ENCODE data around the gene SMOC1.

SMOC1 gene

DNA sequence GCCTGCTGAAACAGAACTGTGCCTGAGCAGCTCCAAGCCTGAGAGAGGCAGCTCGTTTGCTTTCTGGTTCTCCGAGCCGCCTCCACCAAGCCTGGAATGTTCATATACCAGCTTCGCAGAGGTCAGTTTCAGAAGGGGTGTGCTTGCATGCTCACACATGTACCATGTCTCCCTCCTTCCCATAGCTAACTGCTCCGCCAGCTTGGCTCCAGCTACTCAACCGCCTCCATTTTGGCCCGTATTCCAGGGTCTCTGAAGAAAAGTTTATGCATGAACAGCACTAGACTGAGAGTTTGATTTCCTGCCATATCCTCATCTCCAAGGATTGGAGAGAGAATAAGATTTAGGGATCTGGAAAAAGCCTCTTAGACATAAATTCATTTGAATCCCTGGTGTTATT is 103.7 kb downstream of the SMOC1 start:
- DNase-seq (ENCODE audit: low read depth) = no peak

DNA sequence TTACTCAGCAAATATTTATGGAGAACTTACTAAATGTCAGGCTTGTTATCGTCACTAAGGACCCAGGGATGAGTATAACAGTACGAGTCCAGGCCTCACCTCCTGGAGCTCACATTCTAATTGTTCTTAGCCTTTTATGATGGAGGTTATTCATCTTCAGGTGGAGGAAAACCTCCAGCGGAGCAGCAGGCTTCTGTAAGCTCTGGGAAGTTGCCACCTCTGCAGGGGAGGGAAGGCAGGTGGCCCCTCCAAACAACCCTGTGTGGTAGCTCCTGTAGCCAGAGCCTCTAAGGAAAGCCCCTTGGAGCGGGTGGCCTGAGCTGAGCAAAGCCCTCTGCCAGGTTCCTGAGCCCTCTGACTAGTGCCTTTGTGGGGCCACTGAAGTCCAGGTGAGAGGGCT is 104.1 kb downstream of the SMOC1 start:
- DNase-seq (ENCODE audit: low read depth) = no peak

DNA sequence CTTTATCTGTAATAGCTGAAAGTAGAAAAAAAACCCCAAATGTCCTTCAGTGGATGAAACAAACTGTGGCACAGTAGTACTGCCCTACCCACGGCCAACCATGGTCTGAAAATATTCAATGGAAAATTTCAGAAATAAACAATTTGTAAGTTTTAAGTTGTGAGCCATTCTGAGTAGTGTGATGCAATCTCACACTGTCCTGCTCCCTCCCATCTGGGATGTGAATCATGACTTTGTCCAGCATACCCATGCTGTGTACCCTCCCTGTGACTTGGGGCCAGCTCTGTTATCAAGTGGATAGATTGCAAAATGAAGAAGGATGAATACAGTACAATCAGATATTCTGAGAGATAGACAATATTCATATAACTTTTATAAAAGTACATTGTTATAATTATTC is 106.2 kb downstream of the SMOC1 start:
- DNase-seq (ENCODE audit: low read depth) = no peak

GRCh38 chr14:69986336-69986735 is 107.1 kb downstream of the SMOC1 start:
- no peak for DNase-seq (ENCODE audit: low read depth)

- no peak for DNase-seq (ENCODE audit: low read depth)
Observed at GRCh38 chr14:69987406-69988121, 108.3 kb downstream of the SMOC1 start.

DNA sequence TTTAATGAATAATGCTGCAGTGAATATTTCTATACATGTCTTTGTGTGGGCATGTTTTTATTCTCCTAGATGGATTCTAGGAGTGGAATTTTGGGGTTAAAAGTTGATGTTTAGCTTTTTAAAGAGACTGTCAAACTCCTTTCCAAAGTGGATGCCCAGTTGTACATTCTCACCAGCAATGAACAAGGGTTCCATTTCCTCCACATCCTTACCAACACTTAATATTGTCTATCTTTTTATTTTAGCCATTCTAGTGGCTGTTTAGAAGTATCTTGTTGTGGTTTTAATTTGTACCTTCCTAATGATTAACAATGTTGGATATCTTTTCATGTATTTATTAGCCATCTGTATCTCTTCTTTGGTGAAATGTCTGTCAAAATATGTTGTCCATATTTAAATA is 109.8 kb downstream of the SMOC1 start:
- DNase-seq (ENCODE audit: low read depth) = no peak

DNA sequence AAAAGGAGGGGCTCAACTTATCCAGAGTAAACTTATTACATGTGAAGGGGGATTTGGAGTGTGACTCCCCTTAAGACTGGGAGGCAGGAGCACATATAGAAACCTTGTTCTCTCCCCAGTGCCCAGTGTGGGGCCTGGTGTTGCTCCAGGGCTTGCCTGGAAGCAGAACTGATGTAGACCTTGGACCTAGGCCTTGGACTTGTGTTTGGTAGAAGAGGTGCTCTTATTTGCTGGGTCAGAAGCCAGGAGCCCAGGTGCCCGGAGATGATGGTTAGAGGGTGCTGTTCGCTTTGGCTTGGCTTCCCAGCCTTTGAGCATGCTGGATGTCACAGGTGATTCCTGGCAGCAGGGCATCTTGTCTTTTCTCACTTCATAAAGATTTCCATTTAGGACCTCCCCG is 110.4 kb downstream of the SMOC1 start:
- DNase-seq (ENCODE audit: low read depth) = no peak

DNA sequence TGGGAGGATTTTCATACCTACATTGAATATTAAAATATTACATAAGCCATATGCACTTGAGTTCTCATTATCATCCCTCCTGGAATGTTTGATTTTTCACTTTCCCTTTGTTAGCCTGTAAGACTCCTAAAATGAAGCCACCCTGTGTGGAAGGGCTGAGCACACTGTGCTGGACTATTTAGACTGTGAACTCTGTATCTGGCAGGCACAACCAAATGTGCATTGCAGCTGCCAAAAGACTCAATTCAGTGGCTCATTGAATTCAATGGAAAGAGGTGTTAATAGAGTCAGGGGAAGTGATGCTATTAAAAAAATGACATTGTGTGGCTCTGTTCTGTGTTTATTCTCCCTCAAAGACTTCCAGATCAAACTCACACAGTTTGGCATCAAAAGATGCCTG is 111.1 kb downstream of the SMOC1 start:
- DNase-seq (ENCODE audit: low read depth) = no peak

DNA sequence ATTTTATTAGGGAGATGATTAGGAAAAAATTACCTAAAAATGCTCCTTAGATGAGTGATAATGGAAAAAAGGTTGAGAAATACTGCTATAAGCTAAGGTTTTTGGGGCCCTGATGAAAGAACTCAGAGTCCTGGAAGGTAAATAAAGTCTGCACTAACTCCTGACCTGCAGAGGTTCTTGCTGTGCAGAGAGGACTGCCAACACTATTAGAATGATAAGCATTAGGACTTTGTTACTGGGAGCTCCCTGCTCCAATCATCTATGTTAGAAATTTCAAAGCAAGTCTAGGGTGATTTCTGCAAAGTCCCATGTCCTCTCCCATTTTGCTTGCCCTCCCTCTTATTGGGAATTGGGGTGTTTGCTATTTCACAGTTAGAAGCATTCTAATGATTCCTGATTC is 112.2 kb downstream of the SMOC1 start:
- DNase-seq (ENCODE audit: low read depth) = no peak

- DNase-seq (ENCODE audit: low read depth) = no peak
Observed at GRCh38 chr14:69992564-69992963, 113.3 kb downstream of the SMOC1 start.

GRCh38 chr14:69993326-69993725 is 114.1 kb downstream of the SMOC1 start:
- DNase-seq (ENCODE audit: low read depth) = no peak

DNA sequence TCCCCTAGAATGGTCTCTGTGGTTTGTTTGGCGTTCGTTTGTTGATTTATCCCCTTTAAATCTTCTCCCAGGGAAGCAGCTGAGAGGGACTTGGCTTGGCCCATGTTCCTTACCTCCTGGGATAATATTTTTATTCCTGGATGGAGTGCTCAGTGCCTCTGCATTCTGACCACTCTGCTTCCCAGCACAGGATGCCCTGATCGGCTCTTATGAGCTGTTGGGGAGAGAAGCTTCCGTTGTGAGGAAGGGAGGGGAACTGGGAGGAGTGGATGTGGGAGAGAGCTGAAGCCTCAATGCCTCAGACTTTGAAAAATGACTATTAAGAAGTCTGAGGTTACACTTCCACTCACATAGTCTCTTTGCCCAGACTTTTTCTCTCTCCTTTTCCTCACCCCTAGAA is 114.8 kb downstream of the SMOC1 start:
- no peak for DNase-seq (ENCODE audit: low read depth)

DNA sequence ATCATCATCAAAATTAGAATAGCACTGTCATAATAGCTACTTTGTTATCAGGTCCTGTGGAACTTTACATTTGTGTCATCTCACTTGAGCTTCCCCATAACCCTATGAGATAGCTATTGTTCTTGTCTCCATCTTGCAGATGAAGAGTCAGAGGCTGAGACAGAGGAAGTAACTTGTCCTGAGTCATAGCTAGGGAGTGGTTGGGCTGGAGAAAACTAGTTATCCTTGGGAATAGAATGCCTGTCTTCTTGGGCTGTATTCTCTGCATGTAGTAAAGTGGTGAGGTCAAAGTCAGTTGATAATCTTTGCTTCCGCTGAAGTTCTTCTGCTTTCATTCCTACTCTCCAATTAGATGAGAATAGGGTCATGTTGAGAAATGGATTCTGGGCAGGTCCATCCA is 117.0 kb downstream of the SMOC1 start:
- DNase-seq (ENCODE audit: low read depth) = no peak

- DNase-seq (ENCODE audit: low read depth) = no peak
Observed at GRCh38 chr14:69997849-69998248, 118.6 kb downstream of the SMOC1 start.

GRCh38 chr14:69999261-69999674 is 120.1 kb downstream of the SMOC1 start:
- DNase-seq (ENCODE audit: low read depth) = no peak

- no peak for DNase-seq (ENCODE audit: low read depth)
Observed at GRCh38 chr14:70000601-70001000, 121.4 kb downstream of the SMOC1 start.

DNA sequence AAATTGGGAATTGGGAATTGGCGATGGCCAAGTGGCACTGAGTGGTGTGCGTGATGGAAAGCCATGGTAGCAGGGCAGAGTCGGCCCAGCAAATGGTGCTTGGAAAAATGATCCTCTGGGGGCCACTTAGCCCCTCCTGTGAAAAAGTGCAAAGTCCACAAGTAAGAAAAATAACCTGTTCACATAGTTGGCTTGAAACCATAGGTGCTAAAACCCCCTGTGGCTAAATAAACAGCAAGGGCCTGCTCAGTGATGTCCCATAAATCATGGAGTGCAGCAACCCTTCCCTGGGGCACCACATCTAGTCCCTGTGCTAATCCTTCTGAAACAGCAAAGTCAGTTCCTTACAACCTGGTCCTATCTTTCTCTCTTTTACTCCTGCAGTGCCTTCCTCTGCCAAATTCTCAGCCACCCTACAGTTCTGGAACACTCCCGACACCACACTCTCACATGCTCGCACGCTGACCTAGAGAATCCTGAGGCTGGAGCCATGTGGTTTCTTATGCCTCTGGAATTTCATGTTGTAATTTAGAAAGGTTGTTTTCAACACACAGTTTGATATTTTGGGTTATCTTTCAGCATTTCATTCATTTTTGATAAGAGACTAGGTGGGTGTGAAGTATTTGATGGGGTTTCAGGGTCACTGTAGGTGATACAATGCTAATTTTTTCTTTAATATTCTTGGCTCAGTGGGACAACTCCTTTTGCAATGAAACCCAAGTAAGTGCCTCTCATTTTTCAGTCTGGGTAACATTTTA is 123.6 kb downstream of the SMOC1 start:
- DNase-seq (ENCODE audit: low read depth) = no peak

DNA sequence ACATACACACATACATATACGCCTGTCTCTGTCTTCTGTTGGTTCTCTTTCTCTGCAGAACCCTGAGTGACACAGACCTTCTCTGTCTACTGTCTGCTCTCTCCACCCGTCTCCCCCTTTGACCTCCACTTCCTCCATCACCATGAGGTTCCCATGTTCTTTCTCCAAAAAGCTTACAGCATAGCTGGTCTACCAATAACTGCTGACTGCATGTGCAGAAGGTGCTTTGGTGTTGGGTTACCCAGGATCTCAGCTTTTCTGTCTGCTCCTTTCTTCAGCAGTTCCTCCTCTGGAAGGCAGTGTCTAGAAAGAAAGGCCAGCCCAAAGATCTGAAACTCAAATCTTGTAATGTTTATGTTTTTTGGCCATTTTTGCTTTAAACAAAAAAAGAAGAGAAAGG is 125.6 kb downstream of the SMOC1 start:
- DNase-seq (ENCODE audit: low read depth) = no peak

- no peak for DNase-seq (ENCODE audit: low read depth)
Observed at GRCh38 chr14:70005281-70005805, 126.1 kb downstream of the SMOC1 start.

DNA sequence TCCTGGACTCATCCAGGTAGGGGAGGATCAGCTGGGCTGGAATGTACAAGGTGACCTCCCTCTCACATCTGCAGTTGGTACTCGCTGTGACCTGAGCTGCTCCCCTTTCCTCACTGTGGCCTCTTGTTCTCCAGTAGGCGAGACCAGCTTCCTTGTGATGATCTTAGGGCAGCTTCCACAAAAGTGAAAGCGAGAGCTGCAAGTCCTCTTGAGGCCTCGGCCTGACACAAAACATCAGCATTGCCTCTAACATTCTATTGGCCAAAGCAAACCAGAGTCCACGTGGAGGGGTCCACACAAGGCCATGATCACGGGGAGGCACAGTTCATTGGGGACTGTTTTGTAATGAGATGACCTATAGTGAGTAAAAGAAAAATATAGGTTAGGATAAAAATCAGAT is 127.5 kb downstream of the SMOC1 start:
- DNase-seq (ENCODE audit: low read depth) = no peak

GRCh38 chr14:70008284-70009262 is 129.4 kb downstream of the SMOC1 start:
- DNase-seq (ENCODE audit: low read depth) = no peak

DNA sequence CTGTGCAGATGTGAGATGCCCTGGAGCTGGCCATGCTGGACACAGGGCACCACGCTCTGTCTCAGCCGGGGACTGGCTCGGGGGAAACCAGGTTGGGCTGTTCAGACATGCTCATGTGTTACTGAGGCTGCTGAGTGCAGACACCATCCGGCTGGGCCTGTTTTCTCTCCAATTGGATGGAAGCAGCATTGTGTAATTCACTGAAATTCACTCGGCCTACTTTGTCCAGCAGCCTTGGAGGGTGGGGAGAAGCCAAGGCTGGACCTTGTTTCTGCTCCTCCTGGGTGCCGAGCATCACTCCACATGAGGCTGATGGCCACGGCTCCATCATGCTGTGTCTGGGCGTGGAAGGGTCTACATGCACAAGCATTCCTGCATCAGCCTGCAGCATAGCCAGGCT is 130.7 kb downstream of the SMOC1 start:
- DNase-seq (ENCODE audit: low read depth) = no peak
